WERI-Rb-1 (cell line): ENCODE results near the gene RETREG2.

ENCODE experiments used
- DNase-seq: peaks from one replicate; pipeline ENCODE4 v3.0.0-alpha.2; 2020
- H3K27ac ChIP-seq: fragments of 250-450 bp; sonication (Bioruptor Pico); 2 replicates; pipeline ENCODE4 v1.5.1; 2020; ENCODE audit warnings: mild to moderate bottlenecking, moderate library complexity
- H3K27me3 ChIP-seq: fragments of 250-450 bp; sonication (Bioruptor Pico); 2 replicates; pipeline ENCODE4 v1.5.1; 2021; ENCODE audit warnings: mild to moderate bottlenecking, low read depth, moderate library complexity; ENCODE audit not compliant: insufficient read depth, severe bottlenecking
- H3K36me3 ChIP-seq: fragments of 250-450 bp; sonication (Bioruptor Pico); 2 replicates; pipeline ENCODE4 v1.5.1; 2020; ENCODE audit warnings: mild to moderate bottlenecking, moderate library complexity
- H3K4me3 ChIP-seq: 2 replicates; pipeline ENCODE4 v1.5.1; 2011; ENCODE audit warnings: low read depth, mild to moderate bottlenecking, control low read depth, low read length
- H3K9me3 ChIP-seq: fragments of 250-450 bp; sonication (Bioruptor Pico); 2 replicates; pipeline ENCODE4 v1.5.1; 2021; ENCODE audit warnings: mild to moderate bottlenecking, moderate library complexity; ENCODE audit not compliant: severe bottlenecking
- TF ChIP-seq, protein P1 (sequence below): IDR thresholded peaks from 2 replicates; pipeline ENCODE4 v1.5.1; 2011; ENCODE audit warnings: low read depth, mild to moderate bottlenecking, control low read depth, inconsistent platforms, low read length

RETREG2 gene

DNA sequence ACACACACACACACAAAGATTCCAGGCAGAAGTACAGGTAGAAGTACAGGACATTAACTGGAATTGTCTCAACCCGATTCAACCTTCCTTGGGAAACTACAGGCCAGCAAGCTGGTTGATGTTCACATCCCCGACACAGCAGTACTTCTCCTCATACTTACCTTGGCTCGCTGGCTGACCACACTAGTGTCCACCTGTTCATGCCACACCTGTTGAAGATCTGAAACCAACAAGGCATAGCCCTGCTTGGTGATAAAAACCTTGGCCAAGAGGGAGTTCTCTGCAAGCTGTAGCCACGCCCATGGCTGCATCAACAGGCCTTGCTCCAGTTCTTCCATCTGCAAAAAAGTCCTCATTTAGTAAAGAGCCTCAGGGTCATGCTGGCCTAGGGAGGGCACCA, 20.1 kb upstream of the RETREG2 start:
- H3K27me3 ChIP-seq: no peaks in the 10 kb centered on the region
- no peak for DNase-seq
- H3K36me3 ChIP-seq: peaks cover 26% of the 10 kb centered on the region
- H3K9me3 ChIP-seq: no peaks in the 10 kb centered on the region
- TF ChIP-seq, protein P1, sequence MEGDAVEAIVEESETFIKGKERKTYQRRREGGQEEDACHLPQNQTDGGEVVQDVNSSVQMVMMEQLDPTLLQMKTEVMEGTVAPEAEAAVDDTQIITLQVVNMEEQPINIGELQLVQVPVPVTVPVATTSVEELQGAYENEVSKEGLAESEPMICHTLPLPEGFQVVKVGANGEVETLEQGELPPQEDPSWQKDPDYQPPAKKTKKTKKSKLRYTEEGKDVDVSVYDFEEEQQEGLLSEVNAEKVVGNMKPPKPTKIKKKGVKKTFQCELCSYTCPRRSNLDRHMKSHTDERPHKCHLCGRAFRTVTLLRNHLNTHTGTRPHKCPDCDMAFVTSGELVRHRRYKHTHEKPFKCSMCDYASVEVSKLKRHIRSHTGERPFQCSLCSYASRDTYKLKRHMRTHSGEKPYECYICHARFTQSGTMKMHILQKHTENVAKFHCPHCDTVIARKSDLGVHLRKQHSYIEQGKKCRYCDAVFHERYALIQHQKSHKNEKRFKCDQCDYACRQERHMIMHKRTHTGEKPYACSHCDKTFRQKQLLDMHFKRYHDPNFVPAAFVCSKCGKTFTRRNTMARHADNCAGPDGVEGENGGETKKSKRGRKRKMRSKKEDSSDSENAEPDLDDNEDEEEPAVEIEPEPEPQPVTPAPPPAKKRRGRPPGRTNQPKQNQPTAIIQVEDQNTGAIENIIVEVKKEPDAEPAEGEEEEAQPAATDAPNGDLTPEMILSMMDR: no peak
- H3K27ac ChIP-seq: no peak overlapping the region
- H3K4me3 ChIP-seq: no peak overlapping the region

- H3K4me3 ChIP-seq: no peak overlapping the region
- H3K9me3 ChIP-seq: no peaks in the 10 kb centered on the region
- H3K27me3 ChIP-seq: no peaks in the 10 kb centered on the region
- no peak overlapping the region for H3K27ac ChIP-seq
- H3K36me3 ChIP-seq: peaks cover 23% of the 10 kb centered on the region
- TF ChIP-seq, protein P1: no peak
- no peak for DNase-seq
These were observed 19.5 kb upstream of the RETREG2 start for GRCh38 chr2:219158586-219158985.

DNA sequence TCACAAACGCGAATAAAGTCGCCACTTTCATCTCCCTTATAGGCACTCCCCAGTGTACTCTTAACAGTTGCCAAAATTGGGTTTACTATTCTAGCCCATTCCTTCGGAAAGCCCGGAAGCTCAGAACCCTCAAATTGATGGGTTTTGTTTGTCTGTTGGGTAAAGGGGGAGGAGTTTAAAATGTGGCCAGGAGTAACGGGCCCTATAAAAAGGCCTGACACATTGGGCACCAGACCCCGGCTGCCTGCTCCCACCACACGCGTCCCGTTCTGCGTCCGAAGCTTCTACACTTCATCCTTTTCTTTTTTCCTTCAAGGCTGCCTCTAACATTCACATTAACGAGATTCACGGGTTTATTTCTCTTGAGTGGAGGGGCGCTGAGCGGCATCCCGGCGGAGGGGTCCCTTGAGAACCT, 18.3 kb upstream of the RETREG2 start:
- peaks cover 20% of the 10 kb centered on the region for H3K36me3 ChIP-seq
- no peak for DNase-seq
- H3K27me3 ChIP-seq: no peaks in the 10 kb centered on the region
- TF ChIP-seq, protein P1: no peak
- peak overlapping the region; percentile 78 for H3K4me3 ChIP-seq
- peak overlapping the region; percentile 94; the same call in 1 of the 2 replicates for H3K27ac ChIP-seq
- no peaks in the 10 kb centered on the region for H3K9me3 ChIP-seq

- TF ChIP-seq, protein P1: peak; percentile 96
- Histone ChIP-seq H3K36me3 (peaks cover 19% of the 10 kb centered on the region), H3K27ac (peak within 1 kb of the TSS; percentile 94), H3K4me3 (peak within 1 kb of the TSS; percentile 78), H3K27me3 (no peaks in the 10 kb centered on the region), H3K9me3 (no peaks in the 10 kb centered on the region)
- DNase-seq: peak; percentile 98
These were observed 17.7 kb upstream of the RETREG2 start, which contains the start of gene NHEJ1 for GRCh38 chr2:219160186-219161017. NHEJ1 (minus strand) TSS chr2:219160815; CDS start chr2:219158362, 2,453 bp downstream.

- DNase-seq: no peak
- Histone ChIP-seq H3K27ac (no peak overlapping the region; the same call in 1 of the 2 replicates), H3K4me3 (peak overlapping the region; percentile 78), H3K36me3 (peaks cover 17% of the 10 kb centered on the region), H3K9me3 (no peaks in the 10 kb centered on the region), H3K27me3 (no peaks in the 10 kb centered on the region)
- TF ChIP-seq, protein P1: no peak
These were observed 17.0 kb upstream of the RETREG2 start for GRCh38 chr2:219161097-219161496.
